Erythroblast (primary cell): ENCODE results near the gene NOL4.

Source experiments
- DNase-seq, 2 experiments: peaks; one replicate each; lab custom pipeline; 2025; lab: John Stamatoyannopoulos, UW
- GATA1 ChIP-seq: IDR thresholded peaks from 2 replicates; pipeline ENCODE4 v1.6.1; 2011; ENCODE audit warnings: low read depth, mild to moderate bottlenecking, control low read depth, low read length, moderate library complexity
- POLR2A ChIP-seq: IDR thresholded peaks from 2 replicates; pipeline ENCODE4 v1.6.1; 2011; ENCODE audit warnings: mild to moderate bottlenecking, low read length

NOL4 gene

GRCh38 chr18:34220081-34220815 lies 4.5 kb downstream of the NOL4 start:
- DNase-seq: no peak
- TF ChIP-seq GATA1: no peak
- no peak for TF ChIP-seq POLR2A

- DNase-seq: peak in 1 of 2 experiments; percentile 6
- TF ChIP-seq GATA1: no peak
- no peak for TF ChIP-seq POLR2A
Measured at GRCh38 chr18:34219651-34220050, 5.1 kb downstream of the NOL4 start.

- no peak for DNase-seq
- TF ChIP-seq POLR2A (no peak), GATA1 (no peak)
Measured at GRCh38 chr18:34212511-34212910, 12.2 kb downstream of the NOL4 start.

- DNase-seq: no peak
- TF ChIP-seq POLR2A: no peak
- TF ChIP-seq GATA1: no peak
Measured at GRCh38 chr18:34207344-34207851, 17.3 kb downstream of the NOL4 start.

- TF ChIP-seq GATA1 (no peak), POLR2A (no peak)
- DNase-seq: no peak
Measured at GRCh38 chr18:34203866-34204265, 20.8 kb downstream of the NOL4 start.

- TF ChIP-seq GATA1 (no peak), POLR2A (no peak)
- no peak for DNase-seq
Measured at GRCh38 chr18:34196256-34196655, 28.5 kb downstream of the NOL4 start.

GRCh38 chr18:34194239-34194638 lies 30.5 kb downstream of the NOL4 start:
- DNase-seq: no peak
- no peak for TF ChIP-seq POLR2A
- TF ChIP-seq GATA1: no peak

- TF ChIP-seq POLR2A (no peak), GATA1 (no peak)
- no peak for DNase-seq
Measured at GRCh38 chr18:34189656-34190435, 34.9 kb downstream of the NOL4 start.
